ENCODE measurements around the gene GRWD1.
A peak's percentile ranks its signal among the peaks of the same experiment; 100 is the strongest.
"Not testable (repeated sequence)": the region's sequence is repeated elsewhere in the genome, so short reads cannot be mapped to it uniquely, and the experiment has no call there.

The GRWD1 gene

DNA sequence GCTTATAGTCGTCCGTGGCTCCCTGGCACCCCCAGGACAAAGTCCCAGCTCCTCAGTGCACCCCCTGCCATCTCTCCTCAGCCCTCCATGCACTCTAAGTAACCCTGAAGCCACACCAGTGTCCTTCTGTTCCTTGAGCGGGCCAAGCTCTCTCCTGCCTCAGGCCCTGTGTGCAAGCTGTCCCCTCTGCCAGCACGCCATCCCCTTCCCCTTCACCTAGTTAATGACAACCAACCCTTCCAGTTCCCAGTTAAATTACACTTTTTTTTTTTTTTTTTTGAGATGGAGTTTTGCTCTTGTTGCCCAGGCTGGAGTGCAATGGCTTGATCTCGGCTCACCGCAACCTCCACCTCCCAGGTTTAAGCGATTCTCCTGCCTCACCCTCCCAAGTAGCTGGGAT, 42.7 kb downstream of the GRWD1 start:
- not testable (repeated sequence) for H3K4me3 ChIP-seq
- peak overlapping the region in 13 of 21 experiments; percentile 14 to 76 (median 52) for H3K27ac ChIP-seq

DNA sequence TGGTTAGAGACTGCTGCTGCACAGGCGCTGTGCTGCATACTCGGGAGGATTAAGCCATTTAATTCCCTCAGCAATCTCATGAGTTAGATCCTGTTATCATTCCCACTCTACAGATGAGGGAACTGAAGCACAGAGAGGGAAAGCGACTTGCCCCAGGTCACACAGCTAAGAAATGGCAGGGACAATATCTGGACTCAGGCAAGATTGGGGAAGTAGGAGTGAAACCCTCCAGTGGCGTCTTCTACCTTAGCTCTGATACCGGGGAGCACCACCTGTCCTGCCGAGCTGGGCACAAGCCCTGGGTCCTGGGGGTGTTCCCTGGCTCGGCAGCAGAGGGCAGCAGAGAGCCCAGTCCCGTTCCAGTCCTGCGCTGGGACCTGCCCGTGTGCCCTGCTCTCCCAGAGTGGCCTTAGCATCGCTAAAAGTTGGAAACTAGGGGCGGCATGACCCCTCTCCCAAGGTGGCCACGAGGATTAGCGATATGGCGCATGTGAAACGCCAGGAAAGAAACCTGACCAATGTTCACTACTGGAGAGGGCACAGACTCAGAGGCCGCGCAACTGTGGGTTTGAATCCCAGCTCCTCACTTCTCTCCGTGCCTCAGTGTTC, 43.9 kb downstream of the GRWD1 start:
- Histone ChIP-seq H3K4me3 (peak overlapping the region in 1 of 7 experiments; percentile 2), H3K27ac (no peak overlapping the region)

DNA sequence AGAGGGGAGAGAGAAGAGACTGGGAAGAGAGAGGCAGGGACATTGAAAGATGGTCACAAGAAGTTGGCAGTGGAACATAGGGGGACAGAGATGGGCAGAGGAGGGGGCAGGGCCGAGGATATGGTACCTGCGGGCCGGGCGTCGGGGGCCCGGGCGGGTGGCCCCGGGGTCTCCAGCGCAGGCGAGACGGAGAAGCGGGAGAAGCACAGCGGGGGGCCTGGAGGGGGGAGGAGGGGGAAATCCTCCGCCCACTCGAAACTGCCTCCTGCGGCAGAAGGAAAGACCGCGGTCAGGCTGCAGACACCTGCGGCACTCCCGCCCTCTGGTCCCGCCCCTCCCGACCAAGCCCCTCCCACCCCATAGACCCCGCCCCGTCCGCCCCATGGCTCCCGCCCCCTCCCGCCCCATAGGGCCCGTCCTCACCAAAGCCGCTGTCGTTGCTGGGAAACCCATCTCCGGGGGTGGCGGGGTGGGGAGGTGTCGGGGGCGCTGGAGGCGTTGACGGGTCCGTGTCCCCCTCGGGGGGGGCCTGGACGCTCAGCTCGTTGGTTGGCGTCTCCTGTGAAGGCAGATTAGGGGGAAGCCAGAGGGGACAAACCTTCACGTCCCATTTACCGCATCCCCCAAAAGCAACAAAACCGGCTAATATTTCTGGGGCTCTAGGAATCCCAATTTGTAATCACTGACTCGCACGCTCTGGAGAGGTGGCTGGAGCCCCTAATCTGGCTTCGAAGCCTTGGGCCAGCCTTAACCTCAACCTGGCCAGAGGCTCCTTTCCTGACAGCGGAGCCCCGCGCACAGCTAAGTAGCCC, 45.4 kb downstream of the GRWD1 start:
- peak overlapping the region in 2 of 7 experiments; percentile 2 to 10 for H3K4me3 ChIP-seq
- H3K27ac ChIP-seq: peak overlapping the region in 5 of 21 experiments; percentile 0 to 34 (median 11)

DNA sequence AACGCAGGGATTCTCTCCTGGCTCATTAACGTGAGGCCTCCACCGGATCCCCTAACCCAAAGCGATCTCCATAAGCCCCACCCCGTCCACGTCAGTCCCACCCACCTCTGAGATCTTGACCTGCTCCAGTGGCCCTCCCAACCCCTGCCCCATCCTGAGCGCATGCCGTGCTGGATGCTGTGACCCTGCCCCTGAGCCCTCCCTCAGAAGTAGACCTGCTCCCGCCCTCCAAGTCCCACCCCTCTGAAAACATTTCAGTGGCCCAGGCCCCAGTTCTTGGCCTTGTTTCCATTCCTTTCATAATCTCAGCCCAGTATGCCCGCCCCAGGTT, 46.0 kb downstream of the GRWD1 start:
- Histone ChIP-seq H3K27ac (peak overlapping the region in 2 of 21 experiments; percentile 0 to 11), H3K4me3 (no peak overlapping the region)

DNA sequence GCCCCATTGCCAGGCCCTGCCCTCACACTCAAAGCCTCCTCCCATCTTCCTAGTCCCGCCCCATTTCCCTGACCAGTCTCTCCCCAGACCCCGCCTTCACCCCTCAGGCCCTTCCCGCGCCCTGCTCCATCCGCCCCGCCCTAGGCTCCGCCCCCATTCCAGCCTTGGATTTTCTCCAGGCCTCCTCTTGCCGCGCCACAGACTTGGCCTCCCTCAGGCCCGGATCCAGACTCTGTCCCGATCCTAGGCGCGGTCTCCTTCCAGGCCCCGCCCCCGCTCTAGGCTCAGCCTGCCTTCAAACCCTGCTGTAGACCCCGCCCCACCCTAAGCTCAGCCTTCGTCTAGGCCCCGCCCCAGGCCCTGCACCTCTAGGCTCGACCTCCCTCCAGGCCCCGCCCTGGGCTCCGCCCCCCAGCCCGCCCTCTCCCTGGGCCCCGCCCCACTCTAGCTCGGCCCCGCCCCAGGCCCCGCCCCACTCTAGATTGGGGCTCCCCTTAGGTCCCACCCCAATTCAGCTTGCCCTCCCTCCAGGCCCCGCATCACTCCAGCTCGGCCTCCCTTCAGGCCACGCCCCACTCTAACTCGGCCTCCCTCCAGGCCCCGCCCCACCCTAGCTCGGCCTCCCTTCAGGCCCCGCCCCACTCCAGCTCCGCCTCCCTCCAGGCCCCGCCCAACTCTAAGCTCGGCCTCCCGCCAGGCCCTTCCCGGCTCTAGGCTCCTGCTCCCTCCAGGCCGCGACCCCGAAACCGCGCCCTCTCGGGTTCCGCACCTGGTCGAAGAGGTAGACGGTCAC, 47.3 kb downstream of the GRWD1 start:
- Histone ChIP-seq H3K27ac (peak overlapping the region in 16 of 21 experiments; percentile 28 to 81 (median 66)), H3K4me3 (peak overlapping the region; percentile 32 to 44 (median 37))

DNA sequence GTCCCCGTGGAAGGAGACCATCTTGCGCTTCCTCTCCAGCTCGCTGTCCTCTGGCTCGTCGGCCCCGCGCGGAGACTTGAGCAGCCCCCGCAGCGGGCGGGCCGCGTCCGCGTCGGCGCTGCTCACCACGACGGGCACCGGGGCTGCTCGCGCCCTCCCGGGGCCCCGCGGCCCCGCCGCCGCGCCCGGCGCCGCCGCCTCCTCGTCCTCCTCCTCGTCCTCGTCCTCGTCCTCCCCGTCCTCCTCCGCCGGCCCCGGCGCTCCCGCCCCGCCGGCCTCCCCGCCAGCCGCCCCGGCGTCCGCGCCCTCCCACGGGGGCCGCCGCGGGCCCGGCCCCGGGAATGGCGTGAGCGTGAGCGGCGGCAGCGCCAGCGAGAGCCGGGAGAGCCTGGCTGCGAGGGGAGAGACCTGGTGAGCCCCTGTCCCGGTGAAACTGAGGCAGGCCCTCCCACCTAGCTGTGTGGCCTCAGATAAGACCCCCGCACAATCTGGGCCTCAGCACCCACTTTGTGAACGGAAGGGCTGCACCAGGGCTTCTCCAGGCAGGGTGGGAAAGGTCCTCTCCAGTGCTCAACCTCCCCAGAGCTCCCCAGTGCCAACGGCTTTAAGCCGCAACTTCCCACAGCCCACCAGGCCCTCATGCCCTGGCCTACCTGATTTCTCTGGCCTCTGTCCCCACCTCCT, 48.1 kb downstream of the GRWD1 start:
- Histone ChIP-seq H3K27ac (peak overlapping the region in 16 of 21 experiments; percentile 28 to 81 (median 68)), H3K4me3 (peak overlapping the region; percentile 32 to 44 (median 37))

DNA sequence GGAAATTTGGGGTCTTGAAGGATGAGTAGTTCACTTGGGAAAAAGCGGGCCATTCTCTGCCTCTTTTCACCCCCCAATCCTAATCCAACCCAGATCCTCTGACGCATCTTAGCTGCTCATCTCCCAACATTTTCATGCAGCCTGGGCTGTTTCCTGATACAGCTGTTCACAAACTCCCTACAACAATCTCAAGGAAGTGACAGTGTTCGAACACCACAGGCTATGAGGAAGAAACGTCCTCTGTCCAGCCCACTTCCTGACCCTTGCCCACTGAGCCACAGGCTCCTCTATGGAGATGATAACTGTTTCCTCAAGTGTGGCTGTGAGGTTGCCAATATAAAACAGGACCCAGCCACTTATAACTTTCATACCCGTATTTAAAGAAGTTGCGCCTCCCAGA, 49.6 kb downstream of the GRWD1 start:
- H3K27ac ChIP-seq: peak overlapping the region in 4 of 21 experiments; percentile 8 to 16 (median 12)

DNA sequence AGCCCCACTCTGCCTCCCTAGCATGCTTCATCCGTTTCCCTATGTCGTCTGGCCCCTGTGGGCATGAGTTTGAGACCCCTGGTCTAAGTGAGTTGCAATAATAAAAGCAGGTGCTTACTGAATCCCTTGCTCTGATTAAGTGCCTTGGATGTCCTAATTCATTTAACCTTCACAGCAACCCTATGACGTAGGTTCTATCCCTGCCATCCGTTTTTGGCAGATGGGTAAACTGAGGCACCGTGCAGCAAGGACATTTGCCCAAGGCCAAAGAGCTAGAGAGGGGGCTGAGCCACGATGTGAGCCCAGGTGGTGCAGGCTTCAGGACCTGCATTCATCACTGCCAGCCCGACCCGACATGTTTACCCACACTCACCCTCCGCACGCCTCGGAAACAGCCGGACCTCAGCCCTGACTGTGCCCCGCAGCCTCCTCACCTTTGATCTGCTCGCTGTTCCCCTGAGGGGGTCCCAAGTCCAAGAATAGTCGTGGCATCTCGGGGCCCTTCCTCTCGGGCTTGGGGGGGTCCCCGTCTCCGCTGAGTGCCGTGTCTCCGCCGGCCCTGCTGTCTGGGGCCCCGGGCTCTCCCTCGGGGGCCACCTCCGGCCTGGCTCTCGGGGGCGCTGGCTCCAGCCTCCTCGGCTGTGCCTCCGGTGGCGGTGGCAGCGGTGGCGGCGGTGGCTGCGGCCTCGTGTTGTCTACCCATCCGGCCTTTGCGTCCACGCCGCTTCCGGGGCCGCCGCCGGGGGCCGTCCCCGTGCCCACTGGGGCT, 51.4 kb downstream of the GRWD1 start:
- H3K27ac ChIP-seq: peak overlapping the region in 2 of 21 experiments; percentile 6 to 15
- H3K4me3 ChIP-seq: peak overlapping the region in 1 of 7 experiments; percentile 25

More for the DNA sequence above, 49.6 kb downstream of the GRWD1 start:
- no peak overlapping the region for H3K4me3 ChIP-seq

DNA sequence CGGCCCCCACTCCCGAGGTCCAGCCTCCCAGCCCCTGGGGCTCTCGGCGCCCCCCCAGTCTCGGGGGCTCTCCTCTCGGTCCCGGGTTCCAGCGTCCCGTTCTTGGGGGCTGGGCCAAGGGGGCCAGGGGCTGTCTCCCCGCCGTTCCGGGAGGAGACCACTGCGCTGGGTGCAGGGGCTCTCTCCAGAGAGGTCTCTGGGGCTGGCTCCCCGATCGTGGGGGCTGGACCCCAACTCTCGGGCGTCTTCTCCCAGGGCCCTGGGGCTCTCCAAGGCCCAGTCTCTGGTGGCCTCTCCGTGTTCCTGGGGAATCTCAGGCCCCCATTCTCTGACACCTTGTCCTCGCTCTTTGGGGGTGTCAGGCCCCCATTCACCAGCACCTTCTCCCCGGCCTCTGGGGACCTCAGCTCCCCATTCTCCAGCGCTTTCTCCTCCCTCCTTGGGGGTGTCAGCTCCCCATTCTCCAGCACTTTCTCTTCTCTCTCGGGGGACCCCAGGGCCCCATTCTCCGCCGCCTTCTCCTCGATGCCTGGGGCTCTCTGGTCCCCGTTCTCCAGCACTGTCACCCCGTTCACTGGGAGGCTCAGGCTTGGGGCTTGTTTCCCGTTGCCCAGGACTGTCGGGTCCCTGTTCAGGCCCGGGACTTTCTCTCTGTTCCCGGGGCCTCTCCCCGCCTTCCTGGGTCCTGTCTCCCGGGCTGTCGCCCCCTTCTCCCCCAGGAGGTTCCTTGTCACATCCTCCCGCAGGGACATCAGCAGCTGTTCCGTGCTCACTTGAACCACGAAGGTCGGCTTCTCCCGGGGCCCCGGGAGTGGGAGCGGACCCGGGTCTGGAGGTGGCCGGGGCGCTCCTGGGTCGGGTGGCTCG, 52.2 kb downstream of the GRWD1 start:
- Histone ChIP-seq H3K4me3 (peak overlapping the region in 2 of 7 experiments; percentile 4 to 25), H3K27ac (peak overlapping the region in 4 of 21 experiments; percentile 6 to 27 (median 11))

DNA sequence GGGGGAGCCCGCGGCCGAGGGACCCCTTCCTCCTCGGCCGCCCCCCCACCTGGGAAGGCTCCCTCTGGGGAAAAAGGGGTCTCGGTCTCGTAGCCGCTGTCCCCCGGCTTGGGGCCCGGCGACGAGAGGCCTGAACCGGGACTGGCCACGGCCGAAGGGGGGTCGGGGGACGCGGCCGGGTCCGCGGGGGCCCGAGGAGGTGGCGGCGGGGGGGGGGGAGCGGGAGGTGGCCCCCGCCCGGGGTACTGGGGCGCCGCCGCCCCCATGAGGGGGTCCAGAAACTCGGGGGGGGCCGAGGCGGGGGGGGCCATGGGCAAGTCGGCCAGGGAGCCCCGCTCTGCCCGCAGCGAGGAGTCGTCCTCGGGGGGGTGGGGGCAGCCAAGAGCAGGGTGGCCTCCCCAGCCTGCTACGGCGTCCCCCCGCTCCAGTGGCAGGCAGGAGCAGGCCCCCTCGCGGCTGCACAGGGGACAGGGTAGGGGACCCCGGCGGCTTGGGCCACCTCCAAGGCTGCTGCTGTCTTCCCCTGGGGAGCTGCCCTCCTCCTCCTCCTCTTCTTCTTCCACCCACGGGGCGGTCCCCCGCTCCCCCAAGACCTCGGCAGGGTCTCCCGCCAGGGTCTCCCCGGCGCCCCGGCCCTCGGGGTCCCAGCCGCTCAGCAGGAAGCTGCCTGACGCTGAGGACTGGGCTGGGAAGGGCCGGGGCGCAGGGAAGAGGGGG, 53.0 kb downstream of the GRWD1 start:
- H3K27ac ChIP-seq: peak overlapping the region in 3 of 21 experiments; percentile 2 to 40 (median 15)
- H3K4me3 ChIP-seq: peak overlapping the region in 2 of 7 experiments; percentile 4 to 25

DNA sequence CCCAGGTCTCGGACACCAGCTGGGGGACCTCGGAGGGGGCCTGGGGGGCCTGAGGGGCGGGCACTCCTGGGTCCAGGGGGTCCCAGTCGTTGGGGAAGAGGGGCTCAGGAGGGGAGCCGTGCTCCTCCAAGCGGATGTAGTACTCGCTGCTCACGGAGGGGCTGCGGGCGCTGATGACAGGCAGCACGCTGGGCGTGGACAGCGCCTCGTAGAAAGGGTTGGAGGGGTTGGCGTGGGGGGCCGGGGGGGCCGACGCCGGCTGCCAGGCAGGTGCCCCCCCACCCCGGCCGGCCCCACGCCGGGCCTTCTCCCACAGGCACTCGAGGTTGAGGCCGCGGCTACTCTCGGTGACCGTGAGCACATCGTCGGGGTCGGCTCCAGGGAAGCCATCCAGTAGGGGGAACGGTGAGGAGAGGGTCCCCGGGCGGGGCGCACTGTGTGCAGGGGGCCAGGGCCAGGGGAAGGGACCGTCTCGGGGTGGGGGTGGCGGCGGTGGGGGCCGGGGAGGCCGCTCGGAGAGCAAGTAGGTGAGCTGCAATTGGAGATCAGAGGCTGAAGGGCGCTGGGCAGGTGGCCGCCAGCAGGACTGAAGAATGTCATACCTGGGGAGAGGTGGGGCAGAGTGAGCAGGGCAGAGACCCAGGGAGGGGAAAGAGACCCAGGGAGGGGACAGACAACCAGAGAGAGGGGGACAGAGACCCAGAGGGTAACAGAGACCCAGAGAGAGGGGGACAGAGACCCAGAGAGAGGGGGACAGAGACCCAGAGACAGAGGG, 53.7 kb downstream of the GRWD1 start:
- H3K27ac ChIP-seq: peak overlapping the region in 1 of 21 experiments; percentile 40
- H3K4me3 ChIP-seq: peak overlapping the region in 1 of 7 experiments; percentile 25

DNA sequence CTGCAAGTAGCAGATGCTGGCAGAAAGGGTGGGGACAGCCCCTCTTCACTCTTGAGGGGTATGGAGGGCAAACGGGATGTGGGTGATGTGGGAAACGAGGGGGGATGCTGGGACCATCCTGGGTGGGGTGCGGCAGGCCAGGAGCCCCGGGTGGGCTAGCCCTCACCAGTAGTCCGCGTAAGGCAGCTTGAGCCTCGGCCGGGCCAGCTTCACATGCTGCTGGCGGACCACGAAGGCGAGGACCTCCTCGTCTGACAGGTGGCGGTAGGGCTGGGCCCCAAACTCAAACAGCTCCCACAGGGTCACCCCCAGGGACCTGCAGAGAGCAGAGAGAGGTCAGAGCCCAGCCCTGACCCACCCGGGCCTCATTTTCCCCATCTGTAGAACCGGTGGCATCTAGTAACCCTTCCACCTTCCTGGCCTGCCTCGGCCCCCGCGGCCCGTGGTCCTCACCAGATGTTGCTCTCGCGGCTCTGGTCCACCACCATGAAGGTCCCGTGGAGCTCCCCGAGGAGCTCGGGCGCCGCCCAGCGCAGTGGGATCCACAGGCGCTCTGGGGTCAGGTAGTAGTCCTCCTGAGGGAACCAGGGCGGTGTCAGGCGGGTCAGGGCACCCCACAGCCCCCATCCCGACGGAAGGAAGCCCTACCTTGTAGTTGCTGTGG, 55.2 kb downstream of the GRWD1 start:
- Histone ChIP-seq H3K27ac (peak overlapping the region in 1 of 21 experiments; percentile 5), H3K4me3 (peak overlapping the region in 2 of 7 experiments; percentile 14 to 27)

DNA sequence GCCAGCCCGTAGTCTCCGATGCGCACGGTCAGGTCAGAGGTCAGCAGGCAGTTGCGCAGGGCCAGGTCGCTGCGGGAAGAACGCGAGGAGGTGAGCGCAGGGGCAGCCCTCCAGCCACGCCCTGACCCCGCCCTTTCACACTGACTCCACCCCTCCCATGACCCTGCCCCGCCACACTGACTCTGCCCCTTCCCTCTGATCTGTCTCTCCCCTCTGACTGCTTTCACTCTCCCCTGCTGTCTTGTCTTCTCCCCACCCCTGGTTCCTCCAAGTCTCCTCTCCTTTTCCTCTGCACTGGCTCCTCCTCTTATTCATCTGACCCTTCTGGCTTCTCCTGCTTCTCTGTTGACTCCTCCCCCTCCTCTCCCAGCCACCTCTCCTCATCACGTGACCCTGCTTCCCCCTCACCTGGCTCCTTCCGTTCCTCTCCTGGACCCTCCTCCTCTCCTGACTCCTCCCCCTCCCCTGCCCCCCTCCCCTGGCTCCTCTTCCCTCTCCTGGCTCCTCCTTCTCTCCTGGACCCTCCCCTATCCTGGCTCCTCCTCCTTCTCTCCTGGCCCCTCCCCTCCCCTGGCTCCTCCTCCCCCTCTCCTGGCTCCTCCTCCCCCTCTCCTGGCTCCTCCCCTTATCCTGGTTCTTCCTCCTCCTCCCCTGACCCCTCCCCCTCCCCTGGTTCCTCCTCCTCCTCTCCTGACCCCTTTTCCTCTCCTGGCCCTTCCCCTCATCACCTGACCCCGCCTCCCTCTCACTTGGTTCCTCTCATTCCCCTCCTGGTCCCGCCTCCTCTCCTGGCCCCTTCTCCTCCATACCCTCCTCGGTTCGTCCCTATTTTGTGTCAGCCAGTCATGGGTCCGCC, 55.9 kb downstream of the GRWD1 start:
- no peak overlapping the region for H3K27ac ChIP-seq

DNA sequence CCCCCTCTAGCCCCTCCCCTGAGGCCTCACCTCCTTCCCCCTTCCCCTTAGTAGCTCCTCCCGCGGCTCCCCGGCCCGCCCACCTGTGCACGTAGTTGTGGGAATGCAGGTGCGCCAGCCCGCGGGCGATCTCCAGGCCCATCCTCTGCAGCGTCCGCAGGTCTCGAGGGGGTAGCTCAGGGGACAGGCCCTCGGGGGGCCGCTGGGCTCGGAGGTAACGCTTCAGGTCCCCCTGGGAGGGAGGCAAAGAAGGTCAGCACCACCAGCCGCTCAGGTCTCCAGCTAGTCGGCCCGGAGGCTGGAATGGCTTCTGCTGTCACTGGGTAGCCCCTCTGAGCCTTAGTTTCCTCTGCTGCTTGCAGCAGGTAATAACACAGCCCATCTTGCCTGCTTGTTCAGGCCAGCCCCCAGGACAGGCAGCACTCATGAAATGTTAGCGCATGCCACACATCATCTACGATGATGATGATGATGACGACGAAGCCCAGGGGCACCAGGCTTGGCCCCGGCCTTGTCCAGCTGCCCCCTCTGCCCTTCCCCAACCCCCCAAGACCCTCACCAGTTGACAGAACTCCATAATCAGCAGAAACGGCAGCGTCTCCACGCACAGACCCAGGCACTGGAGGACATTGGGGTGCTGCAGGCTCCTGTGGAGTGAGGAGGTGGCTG, 56.7 kb downstream of the GRWD1 start:
- Histone ChIP-seq H3K27ac (no peak overlapping the region), H3K4me3 (no peak overlapping the region)

More for the DNA sequence above, 55.9 kb downstream of the GRWD1 start:
- H3K4me3 ChIP-seq: peak overlapping the region in 2 of 7 experiments; percentile 14 to 27
